ENCODE data around the gene TRPC5OS. TPM values are rescaled to one million over a fixed set of nuclear protein-coding genes. Genes with fewer than 3 reads are reported as not detected.

Gene TRPC5OS
- total and polyA plus RNA-seq, 12 donors: not detected

GRCh38 chrX:111888600-111888999 lies 12.6 kb downstream of the TRPC5OS start:
- WGBS, 2 donors: 69 to 78% methylated on average over 2 to 3 of the region's 3 CpGs
- TF ChIP-seq, protein P1, sequence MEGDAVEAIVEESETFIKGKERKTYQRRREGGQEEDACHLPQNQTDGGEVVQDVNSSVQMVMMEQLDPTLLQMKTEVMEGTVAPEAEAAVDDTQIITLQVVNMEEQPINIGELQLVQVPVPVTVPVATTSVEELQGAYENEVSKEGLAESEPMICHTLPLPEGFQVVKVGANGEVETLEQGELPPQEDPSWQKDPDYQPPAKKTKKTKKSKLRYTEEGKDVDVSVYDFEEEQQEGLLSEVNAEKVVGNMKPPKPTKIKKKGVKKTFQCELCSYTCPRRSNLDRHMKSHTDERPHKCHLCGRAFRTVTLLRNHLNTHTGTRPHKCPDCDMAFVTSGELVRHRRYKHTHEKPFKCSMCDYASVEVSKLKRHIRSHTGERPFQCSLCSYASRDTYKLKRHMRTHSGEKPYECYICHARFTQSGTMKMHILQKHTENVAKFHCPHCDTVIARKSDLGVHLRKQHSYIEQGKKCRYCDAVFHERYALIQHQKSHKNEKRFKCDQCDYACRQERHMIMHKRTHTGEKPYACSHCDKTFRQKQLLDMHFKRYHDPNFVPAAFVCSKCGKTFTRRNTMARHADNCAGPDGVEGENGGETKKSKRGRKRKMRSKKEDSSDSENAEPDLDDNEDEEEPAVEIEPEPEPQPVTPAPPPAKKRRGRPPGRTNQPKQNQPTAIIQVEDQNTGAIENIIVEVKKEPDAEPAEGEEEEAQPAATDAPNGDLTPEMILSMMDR (IDR thresholded peaks at IDR 0.05): no peak

GRCh38 chrX:111892375-111892774 lies 16.4 kb downstream of the TRPC5OS start:
- H3K27me3 ChIP-seq: peaks cover 0 to 43% (median 0%) of the 10 kb centered on the region in 7 donors
- H3K9me3 ChIP-seq: no peaks in the 10 kb centered on the region
- no peak for ATAC-seq
- no peaks in the 10 kb centered on the region for H3K4me1 ChIP-seq
- DNase-seq: no peak
- WGBS, 2 donors: 80 to 81% methylated on average over 2 of the region's 2 CpGs
- no peak overlapping the region for H3K27ac ChIP-seq
- TF ChIP-seq, protein P1 (IDR thresholded peaks at IDR 0.05): no peak
- no peaks in the 10 kb centered on the region for H3K36me3 ChIP-seq
- intact Hi-C loops (cut with DNase I): no loop called here
- H3K4me3 ChIP-seq: no peak overlapping the region

More at GRCh38 chrX:111888600-111888999, 12.6 kb downstream of the TRPC5OS start:
- Histone ChIP-seq H3K4me3 (no peak overlapping the region), H3K27ac (no peak overlapping the region), H3K4me1 (no peaks in the 10 kb centered on the region), H3K27me3 (peaks cover 0 to 13% (median 0%) of the 10 kb centered on the region in 7 donors), H3K9me3 (no peaks in the 10 kb centered on the region), H3K36me3 (no peaks in the 10 kb centered on the region)
- intact Hi-C loops (cut with DNase I): no loop called here
- DNase-seq (no peak), ATAC-seq (no peak)

GRCh38 chrX:111896148-111896547 lies 20.2 kb downstream of the TRPC5OS start:
- DNase-seq: no peak
- no peak overlapping the region for H3K27ac ChIP-seq
- no peaks in the 10 kb centered on the region for H3K9me3 ChIP-seq
- TF ChIP-seq, protein P1 (IDR thresholded peaks at IDR 0.05): no peak
- H3K27me3 ChIP-seq: peaks cover 0 to 65% (median 0%) of the 10 kb centered on the region in 7 donors
- intact Hi-C loops (cut with DNase I): no loop called here
- H3K36me3 ChIP-seq: no peaks in the 10 kb centered on the region
- ATAC-seq: no peak
- no peak overlapping the region for H3K4me3 ChIP-seq
- WGBS, 2 donors: 67 to 77% methylated on average over 7 of the region's 7 CpGs
- H3K4me1 ChIP-seq: no peaks in the 10 kb centered on the region

GRCh38 chrX:111914398-111915090 lies 38.6 kb downstream of the TRPC5OS start:
- H3K36me3 ChIP-seq: no peaks in the 10 kb centered on the region
- H3K4me1 ChIP-seq: no peaks in the 10 kb centered on the region
- DNase-seq: no peak
- TF ChIP-seq, protein P1 (IDR thresholded peaks at IDR 0.05): no peak
- ATAC-seq: no peak
- 64% methylated on average over 6 to 7 of the region's 7 CpGs for WGBS, 2 donors
- H3K9me3 ChIP-seq: peaks cover 0 to 4% (median 0%) of the 10 kb centered on the region in 11 donors
- no peak overlapping the region for H3K4me3 ChIP-seq
- no peak overlapping the region for H3K27ac ChIP-seq
- intact Hi-C loops (cut with DNase I): no loop called here
- peaks cover 0 to 64% (median 0%) of the 10 kb centered on the region in 7 donors for H3K27me3 ChIP-seq

All from heart right ventricle (tissue), 16 donors.